Osteoblast (primary cell): ENCODE measurements around the gene MAT2B. TPM values are rescaled to one million over a fixed set of nuclear protein-coding genes. Genes with fewer than 3 reads are reported as not detected.
A peak's percentile ranks its signal among the peaks of the same experiment; 100 is the strongest.

Experiments used
- DNase-seq: peaks from one replicate; pipeline ENCODE4 v3.0.0; 2011; ENCODE audit warnings: low spot score, mixed read lengths; ENCODE audit not compliant: insufficient read length; ENCODE audit errors: missing footprints
- H2AFZ ChIP-seq: 2 replicates; pipeline ENCODE4 v1.6.0; 2011; ENCODE audit warnings: mild to moderate bottlenecking, low read length
- H3K27ac ChIP-seq: 2 replicates; pipeline ENCODE4 v1.5.1; 2011; ENCODE audit warnings: mild to moderate bottlenecking, low read depth, low read length, moderate library complexity
- H3K27me3 ChIP-seq: 2 replicates; pipeline ENCODE4 v1.6.0; 2012; ENCODE audit warnings: mild to moderate bottlenecking, control low read depth, inconsistent platforms, low read length, moderate library complexity; ENCODE audit not compliant: insufficient read depth
- H3K36me3 ChIP-seq: 2 replicates; pipeline ENCODE4 v1.5.1; 2011; ENCODE audit warnings: mild to moderate bottlenecking, low read length, control low read depth, moderate library complexity; ENCODE audit not compliant: insufficient read depth
- H3K4me1 ChIP-seq: 2 replicates; pipeline ENCODE4 v1.5.1; 2011; ENCODE audit warnings: mild to moderate bottlenecking, low read length, control low read depth, moderate library complexity; ENCODE audit not compliant: insufficient read depth
- H3K4me2 ChIP-seq: 2 replicates; pipeline ENCODE4 v1.6.0; 2011; ENCODE audit warnings: mild to moderate bottlenecking, low read length; ENCODE audit not compliant: insufficient read depth
- H3K4me3 ChIP-seq: fragments of 200-600 bp; sonication (generic); 3 replicates; pipeline ENCODE4 v1.5.1; 2012; ENCODE audit warnings: mild to moderate bottlenecking, low read length, inconsistent platforms; ENCODE audit not compliant: insufficient read depth
- H3K79me2 ChIP-seq: 2 replicates; pipeline ENCODE4 v1.6.0; 2012; ENCODE audit warnings: mild to moderate bottlenecking, low read length, control low read depth, inconsistent platforms; ENCODE audit not compliant: insufficient read depth
- H3K9me3 ChIP-seq: 2 replicates; pipeline ENCODE4 v1.5.1; 2011; ENCODE audit warnings: low read depth, low read length, control low read depth
- H4K20me1 ChIP-seq: 2 replicates; pipeline ENCODE4 v1.6.0; 2012; ENCODE audit warnings: mild to moderate bottlenecking, low read length, control low read depth; ENCODE audit not compliant: insufficient read depth
- total RNA-seq: library from RNA; depleted of rRNA; stranded (reverse); fragments of >200 nt; gene quantifications from 2 replicates; pipeline ENCODE4 v1.2.3, GENCODE V29; 2012
- TF ChIP-seq, protein P1 (sequence below): IDR thresholded peaks from 2 replicates; pipeline ENCODE4 v1.5.1; 2011; ENCODE audit warnings: mild to moderate bottlenecking, low read depth, low read length, moderate library complexity; ENCODE audit errors: extremely low read depth

Gene MAT2B
- total RNA-seq, 1 donor = 46.7 TPM

DNA sequence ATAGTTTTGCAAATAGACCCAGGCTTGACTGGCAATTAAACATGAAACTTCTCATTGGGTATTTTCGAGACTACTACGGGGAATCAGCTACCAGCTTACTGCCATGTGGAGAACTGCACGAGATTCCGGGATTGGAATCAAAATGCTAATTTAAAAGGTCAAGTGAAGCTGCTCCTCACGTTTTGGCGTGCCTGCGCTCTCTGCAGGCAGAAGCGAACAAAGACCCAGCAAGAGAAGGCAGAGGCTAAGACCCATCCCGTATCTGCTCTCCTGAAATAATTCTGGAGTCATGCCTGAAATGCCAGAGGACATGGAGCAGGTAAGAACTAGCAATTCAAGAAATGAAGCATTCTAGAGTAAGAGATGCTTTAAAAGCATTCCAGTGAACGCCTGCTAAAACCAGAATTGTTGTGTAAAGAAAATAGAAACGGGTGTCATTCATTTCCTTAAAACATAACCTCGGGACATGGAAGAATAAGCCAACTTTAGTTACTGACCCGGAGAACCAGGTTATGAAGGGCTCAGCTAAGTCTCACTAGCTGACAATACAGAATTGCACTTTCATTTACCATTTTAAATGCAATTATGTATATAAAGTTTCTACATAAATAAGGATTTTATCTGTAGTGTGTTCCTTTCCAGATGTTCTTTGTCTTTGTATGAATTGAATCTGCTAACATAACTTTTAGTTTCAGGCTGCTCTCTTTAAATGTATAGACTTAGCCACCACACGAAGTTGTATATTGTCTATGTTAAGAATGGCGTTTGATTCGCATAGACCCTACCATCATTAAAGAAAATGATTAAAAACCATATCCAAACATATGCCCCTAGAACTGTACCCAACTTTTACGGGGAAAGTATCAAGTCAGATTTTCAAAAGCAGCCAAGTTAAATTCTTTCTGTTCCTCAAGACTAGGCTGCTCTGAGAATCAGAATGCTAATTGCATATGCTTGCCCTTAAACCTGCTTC is 2.0 kb upstream of the MAT2B start:
- Histone ChIP-seq H3K27ac (peak overlapping the region; percentile 89), H3K9me3 (no peaks in the 10 kb centered on the region), H3K27me3 (no peaks in the 10 kb centered on the region), H3K36me3 (no peaks in the 10 kb centered on the region), H2AFZ (peak overlapping the region; percentile 95), H4K20me1 (peaks cover 12% of the 10 kb centered on the region), H3K4me2 (peak overlapping the region; percentile 99), H3K79me2 (peaks cover 30% of the 10 kb centered on the region), H3K4me1 (peaks cover 47% of the 10 kb centered on the region), H3K4me3 (peak overlapping the region; percentile 87)
- TF ChIP-seq, protein P1, sequence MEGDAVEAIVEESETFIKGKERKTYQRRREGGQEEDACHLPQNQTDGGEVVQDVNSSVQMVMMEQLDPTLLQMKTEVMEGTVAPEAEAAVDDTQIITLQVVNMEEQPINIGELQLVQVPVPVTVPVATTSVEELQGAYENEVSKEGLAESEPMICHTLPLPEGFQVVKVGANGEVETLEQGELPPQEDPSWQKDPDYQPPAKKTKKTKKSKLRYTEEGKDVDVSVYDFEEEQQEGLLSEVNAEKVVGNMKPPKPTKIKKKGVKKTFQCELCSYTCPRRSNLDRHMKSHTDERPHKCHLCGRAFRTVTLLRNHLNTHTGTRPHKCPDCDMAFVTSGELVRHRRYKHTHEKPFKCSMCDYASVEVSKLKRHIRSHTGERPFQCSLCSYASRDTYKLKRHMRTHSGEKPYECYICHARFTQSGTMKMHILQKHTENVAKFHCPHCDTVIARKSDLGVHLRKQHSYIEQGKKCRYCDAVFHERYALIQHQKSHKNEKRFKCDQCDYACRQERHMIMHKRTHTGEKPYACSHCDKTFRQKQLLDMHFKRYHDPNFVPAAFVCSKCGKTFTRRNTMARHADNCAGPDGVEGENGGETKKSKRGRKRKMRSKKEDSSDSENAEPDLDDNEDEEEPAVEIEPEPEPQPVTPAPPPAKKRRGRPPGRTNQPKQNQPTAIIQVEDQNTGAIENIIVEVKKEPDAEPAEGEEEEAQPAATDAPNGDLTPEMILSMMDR = peak; percentile 53
- DNase-seq = peak; percentile 73

DNA sequence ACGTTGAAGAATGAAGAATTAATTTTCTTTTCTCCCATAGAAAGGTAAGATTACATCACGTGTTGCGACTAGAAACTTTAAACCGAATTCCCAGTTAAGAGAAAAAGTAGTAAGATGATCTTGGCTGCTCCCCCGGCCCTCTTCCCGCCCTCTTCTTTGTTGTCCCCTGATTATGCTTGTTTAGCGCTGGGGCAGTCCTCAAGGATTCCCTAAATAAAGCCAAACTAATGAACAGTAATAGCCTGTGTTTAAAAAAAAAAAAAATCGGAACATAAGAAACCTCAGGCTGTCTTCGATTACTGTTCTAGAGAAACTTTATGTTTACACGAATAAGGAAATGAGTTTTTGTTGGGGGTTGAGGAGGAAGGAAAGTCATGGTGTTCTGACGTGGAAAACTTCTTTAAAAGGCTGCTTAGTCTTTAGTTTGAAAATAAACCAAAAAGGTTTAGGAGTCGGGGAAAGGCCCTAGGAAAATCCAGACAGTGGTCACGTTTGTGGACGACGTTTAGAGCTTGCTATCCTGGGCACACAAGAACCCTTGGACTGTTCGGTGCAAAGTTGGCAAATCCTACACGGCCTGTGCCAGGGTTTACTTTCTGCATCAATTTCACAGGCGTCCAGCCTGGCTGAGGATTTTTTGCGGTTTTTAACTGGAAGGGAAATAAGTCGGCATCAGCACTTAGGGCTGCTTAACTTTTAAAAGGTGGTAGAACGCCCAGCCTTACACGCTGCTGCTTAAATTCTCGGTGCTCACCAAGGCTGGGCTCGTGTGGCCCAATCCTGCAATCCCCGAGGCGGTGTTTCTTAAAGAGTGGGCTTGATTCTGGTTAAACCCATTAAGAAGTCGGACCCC is 1.1 kb upstream of the MAT2B start:
- peak overlapping the region; percentile 95 for H2AFZ ChIP-seq
- TF ChIP-seq, protein P1 = no peak
- peak overlapping the region; percentile 99 for H3K4me2 ChIP-seq
- H3K27ac ChIP-seq = peak overlapping the region; percentile 89
- H3K4me1 ChIP-seq = peaks cover 55% of the 10 kb centered on the region
- no peaks in the 10 kb centered on the region for H3K9me3 ChIP-seq
- H3K27me3 ChIP-seq = no peaks in the 10 kb centered on the region
- H3K36me3 ChIP-seq = no peaks in the 10 kb centered on the region
- H3K4me3 ChIP-seq = peak overlapping the region; percentile 87
- H4K20me1 ChIP-seq = peaks cover 12% of the 10 kb centered on the region
- peaks cover 39% of the 10 kb centered on the region for H3K79me2 ChIP-seq
- peak; percentile 45 for DNase-seq

DNA sequence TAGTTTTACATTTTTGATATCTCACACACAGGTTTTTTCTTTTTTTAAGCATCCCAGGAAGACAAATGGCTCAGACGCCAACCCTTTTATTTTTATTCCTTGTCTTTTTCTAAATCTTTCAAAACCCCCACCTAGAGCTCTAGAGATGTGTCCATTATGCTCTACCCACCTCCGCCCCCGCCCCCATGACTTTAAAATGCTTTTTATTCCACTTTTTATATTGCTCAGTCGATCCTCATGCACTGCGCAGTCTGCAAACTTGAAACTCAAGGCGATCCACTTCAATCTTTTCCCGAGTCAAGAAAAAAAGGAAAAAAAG is 411 bp upstream of the MAT2B start:
- peaks cover 61% of the 10 kb centered on the region for H3K4me1 ChIP-seq
- no peaks in the 10 kb centered on the region for H3K9me3 ChIP-seq
- no peaks in the 10 kb centered on the region for H3K36me3 ChIP-seq
- peaks cover 12% of the 10 kb centered on the region for H4K20me1 ChIP-seq
- peak overlapping the region; percentile 89 for H3K27ac ChIP-seq
- H3K4me2 ChIP-seq = peak overlapping the region; percentile 99
- H2AFZ ChIP-seq = peak overlapping the region; percentile 95
- H3K27me3 ChIP-seq = no peaks in the 10 kb centered on the region
- DNase-seq = no peak
- H3K4me3 ChIP-seq = peak overlapping the region; percentile 87
- TF ChIP-seq, protein P1 = no peak
- H3K79me2 ChIP-seq = peaks cover 46% of the 10 kb centered on the region

DNA sequence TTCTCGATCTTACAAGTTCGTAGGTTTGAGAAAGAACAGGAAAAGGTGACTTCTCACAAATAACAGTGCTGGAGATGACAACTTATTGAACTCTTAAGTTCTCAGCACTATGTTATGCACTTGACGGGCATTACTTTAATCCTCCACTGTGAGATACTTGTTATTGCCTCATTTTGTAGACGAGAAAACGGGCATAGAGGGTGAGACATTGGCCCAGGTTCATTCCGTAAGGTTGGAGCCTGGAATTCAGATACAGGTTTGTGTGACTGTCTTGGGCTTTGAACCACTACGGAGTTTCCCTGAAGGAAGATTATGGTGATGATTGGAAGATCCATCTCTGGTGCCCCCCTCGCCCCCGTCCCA is 657 bp downstream of the MAT2B start:
- Histone ChIP-seq H4K20me1 (peaks cover 12% of the 10 kb centered on the region), H2AFZ (peak overlapping the region; percentile 63), H3K27ac (peak overlapping the region; percentile 89), H3K4me3 (peak overlapping the region; percentile 87), H3K79me2 (peaks cover 57% of the 10 kb centered on the region), H3K9me3 (no peaks in the 10 kb centered on the region), H3K4me1 (peaks cover 62% of the 10 kb centered on the region), H3K4me2 (peak overlapping the region; percentile 99), H3K27me3 (no peaks in the 10 kb centered on the region), H3K36me3 (no peaks in the 10 kb centered on the region)
- DNase-seq = no peak
- TF ChIP-seq, protein P1 = no peak
